ENCODE results near the gene UEVLD.

DNA sequence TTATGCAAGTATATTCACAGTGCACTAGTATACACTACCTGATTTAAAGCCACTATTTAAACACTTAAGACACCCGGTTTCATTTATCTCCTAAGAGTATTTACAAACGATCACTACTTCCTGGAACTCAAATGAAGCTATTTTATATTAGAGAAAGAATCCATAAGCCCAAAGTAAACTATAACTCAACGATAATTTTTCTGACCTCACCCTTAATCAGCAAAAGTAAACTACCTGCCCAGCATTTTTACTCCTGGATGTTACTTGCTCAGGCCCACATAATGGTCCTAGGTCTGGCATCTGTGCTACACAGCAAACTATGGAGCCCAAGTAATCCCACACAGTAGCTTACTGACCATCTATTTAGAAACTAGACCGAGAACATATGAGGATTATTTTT is 95.2 kb downstream of the UEVLD start:
- TF ChIP-seq CTCF (IDR thresholded peaks at IDR 0.05) (no peak), EP300 (IDR thresholded peaks at IDR 0.05) (no peak)

Data from tibial nerve (tissue), 4 donors.